ENCODE measurements around the gene RRM1.
A peak's percentile ranks its signal among the peaks of the same experiment; 100 is the strongest.

RRM1 gene

GRCh38 chr11:4187055-4187988 lies 92.7 kb downstream of the RRM1 start:
- DNase-seq (ENCODE audit: low spot score), result peak; percentile 85
